ENCODE measurements around the gene RHOA. TPM values are rescaled to one million over a fixed set of nuclear protein-coding genes. Genes with fewer than 3 reads are reported as not detected.

The RHOA gene
- polyA plus RNA-seq, result 1,000 to 10,000 TPM in 1 of 3 donors, 100 to 1,000 TPM in 2; 863 to 1,056 (median 891) TPM

- H3K27ac Mint-ChIP-seq, result peak within 1 kb of the TSS; percentile 92 to 97 (median 95)
- H3K4me1 Mint-ChIP-seq, result peaks cover 80 to 82% of the 10 kb centered on the region in 2 donors
- DNase-seq, result peak; percentile 99 to 100 (median 99)
- peaks cover 3 to 8% (median 6%) of the 10 kb centered on the region in 3 donors for H3K27me3 Mint-ChIP-seq (ENCODE audit: low read depth in 3 of 3)
- H3K4me3 Mint-ChIP-seq, result peak within 1 kb of the TSS; percentile 92 to 96 (median 94)
- H3K36me3 Mint-ChIP-seq, result peaks cover 5 to 13% (median 10%) of the 10 kb centered on the region in 3 donors
- H3K9me3 Mint-ChIP-seq, result no peaks in the 10 kb centered on the region
Observed at GRCh38 chr3:49411968-49412631, at the start of gene RHOA, which contains the start of gene TCTA. Gene RHOA, minus strand, starts transcription at chr3:49411976. Its CDS starts 36,387 bp downstream, at chr3:49375589. Gene TCTA, plus strand, starts transcription at chr3:49412423. Its CDS starts 4 bp downstream, at chr3:49412427.

- H3K36me3 Mint-ChIP-seq, result no peaks in the 10 kb centered on the region
- no peaks in the 10 kb centered on the region for H3K4me1 Mint-ChIP-seq
- H3K27me3 Mint-ChIP-seq (ENCODE audit: low read depth in 3 of 3), result peaks cover 0 to 2% (median 0%) of the 10 kb centered on the region in 3 donors
- H3K27ac Mint-ChIP-seq, result no peak overlapping the region
- no peak overlapping the region for H3K4me3 Mint-ChIP-seq
- no peaks in the 10 kb centered on the region for H3K9me3 Mint-ChIP-seq
- no peak for DNase-seq
Observed at GRCh38 chr3:49460956-49461355, 49.2 kb upstream of the RHOA start.

GRCh38 chr3:49460188-49460890, 48.6 kb upstream of the RHOA start:
- Mint-ChIP-seq H3K36me3 (no peaks in the 10 kb centered on the region), H3K27me3 (ENCODE audit: low read depth in 3 of 3) (peaks cover 0 to 2% (median 0%) of the 10 kb centered on the region in 3 donors), H3K27ac (no peak overlapping the region), H3K4me1 (no peaks in the 10 kb centered on the region), H3K4me3 (no peak overlapping the region), H3K9me3 (no peaks in the 10 kb centered on the region)
- DNase-seq, result no peak

- H3K4me1 Mint-ChIP-seq, result no peaks in the 10 kb centered on the region
- no peak overlapping the region for H3K27ac Mint-ChIP-seq
- H3K27me3 Mint-ChIP-seq (ENCODE audit: low read depth in 3 of 3), result peaks cover 0 to 3% (median 2%) of the 10 kb centered on the region in 3 donors
- H3K9me3 Mint-ChIP-seq, result no peaks in the 10 kb centered on the region
- H3K36me3 Mint-ChIP-seq, result no peaks in the 10 kb centered on the region
- DNase-seq, result no peak
- no peak overlapping the region for H3K4me3 Mint-ChIP-seq
Observed at GRCh38 chr3:49456466-49456865, 44.7 kb upstream of the RHOA start.

- Mint-ChIP-seq H3K9me3 (no peaks in the 10 kb centered on the region), H3K4me1 (no peaks in the 10 kb centered on the region), H3K27ac (peak overlapping the region in 2 of 6 donors; percentile 30 to 39), H3K27me3 (ENCODE audit: low read depth in 3 of 3) (peaks cover 0 to 3% (median 2%) of the 10 kb centered on the region in 3 donors), H3K4me3 (no peak overlapping the region), H3K36me3 (no peaks in the 10 kb centered on the region)
- no peak for DNase-seq
Observed at GRCh38 chr3:49454898-49455681, 43.3 kb upstream of the RHOA start.

- no peaks in the 10 kb centered on the region for H3K4me1 Mint-ChIP-seq
- H3K9me3 Mint-ChIP-seq, result no peaks in the 10 kb centered on the region
- H3K36me3 Mint-ChIP-seq, result no peaks in the 10 kb centered on the region
- H3K27ac Mint-ChIP-seq, result no peak overlapping the region
- peaks cover 0 to 3% (median 2%) of the 10 kb centered on the region in 3 donors for H3K27me3 Mint-ChIP-seq (ENCODE audit: low read depth in 3 of 3)
- H3K4me3 Mint-ChIP-seq, result no peak overlapping the region
- DNase-seq, result no peak
Observed at GRCh38 chr3:49454458-49454857, 42.7 kb upstream of the RHOA start.

- Mint-ChIP-seq H3K27ac (no peak overlapping the region), H3K36me3 (no peaks in the 10 kb centered on the region), H3K4me3 (no peak overlapping the region), H3K4me1 (peaks cover 4 to 6% of the 10 kb centered on the region in 2 donors), H3K9me3 (no peaks in the 10 kb centered on the region), H3K27me3 (ENCODE audit: low read depth in 3 of 3) (peaks cover 0 to 3% (median 0%) of the 10 kb centered on the region in 3 donors)
- no peak for DNase-seq
Observed at GRCh38 chr3:49453621-49454020, 41.8 kb upstream of the RHOA start.

DNA sequence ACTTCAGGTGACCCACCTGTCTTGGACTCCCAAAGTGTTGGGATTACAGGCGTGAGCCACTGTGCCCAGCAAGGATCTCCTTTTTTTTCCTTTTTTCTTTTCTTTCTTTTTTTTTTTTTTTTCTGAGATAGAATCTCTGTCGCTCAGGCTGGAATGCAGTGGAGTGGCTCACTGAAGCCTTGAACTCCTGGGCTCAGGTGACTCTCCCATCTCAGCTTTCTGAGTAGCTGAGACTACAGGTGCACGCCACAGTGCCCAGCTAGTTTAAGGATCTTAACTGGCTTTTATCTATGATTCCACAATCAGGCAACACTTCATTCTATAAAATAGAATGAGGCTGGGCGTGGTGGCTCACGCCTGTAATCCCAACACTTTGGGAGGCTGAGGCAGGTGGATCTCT, 33.6 kb upstream of the RHOA start:
- Mint-ChIP-seq H3K4me1 (peaks cover 15 to 16% of the 10 kb centered on the region in 2 donors), H3K27ac (peak overlapping the region in 3 of 6 donors; percentile 45 to 62 (median 56)), H3K27me3 (ENCODE audit: low read depth in 3 of 3) (peaks cover 0 to 2% (median 1%) of the 10 kb centered on the region in 3 donors), H3K4me3 (no peak overlapping the region), H3K36me3 (no peaks in the 10 kb centered on the region), H3K9me3 (no peaks in the 10 kb centered on the region)
- DNase-seq, result no peak

DNA sequence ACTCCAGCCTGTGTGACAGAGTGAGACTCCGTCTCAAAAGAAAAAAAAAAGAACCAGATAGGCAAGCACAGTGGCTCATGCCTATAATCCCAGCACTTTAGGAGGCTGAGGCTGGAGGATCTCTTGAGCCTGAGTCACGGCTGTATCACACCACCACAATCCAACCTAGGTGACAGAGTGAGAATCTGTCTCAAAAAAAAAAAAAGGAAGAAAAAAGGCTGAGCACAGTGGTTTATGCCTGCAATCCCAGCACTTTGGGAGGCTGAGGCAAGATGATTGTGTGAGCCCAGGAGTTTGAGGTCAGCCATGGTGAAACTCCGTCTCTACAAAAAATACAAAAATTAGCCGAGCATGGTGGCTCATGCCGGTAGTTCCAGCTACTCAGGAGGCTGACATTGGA, 23.0 kb upstream of the RHOA start:
- Mint-ChIP-seq H3K4me3 (no peak overlapping the region), H3K27ac (no peak overlapping the region), H3K4me1 (peaks cover 3 to 9% of the 10 kb centered on the region in 2 donors), H3K9me3 (no peaks in the 10 kb centered on the region), H3K27me3 (ENCODE audit: low read depth in 3 of 3) (peaks cover 0 to under 1% (median 0%) of the 10 kb centered on the region in 3 donors), H3K36me3 (no peaks in the 10 kb centered on the region)
- DNase-seq, result no peak

DNA sequence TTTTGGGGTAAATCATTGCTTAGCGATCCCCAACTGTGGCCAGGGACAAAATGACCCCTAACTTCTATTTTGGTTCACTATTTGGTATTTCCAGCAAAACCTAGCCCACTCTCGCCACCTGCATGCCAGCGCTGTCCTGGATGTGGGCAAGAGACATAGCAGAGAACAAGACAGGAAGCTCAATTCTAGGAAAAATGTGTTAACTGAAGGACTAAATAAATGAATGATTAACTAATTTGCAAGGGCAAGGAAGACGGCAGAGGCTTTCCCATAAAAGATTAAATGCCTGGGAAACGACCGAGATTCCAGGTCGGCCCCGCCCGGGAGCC, 16.9 kb upstream of the RHOA start:
- Mint-ChIP-seq H3K36me3 (peaks cover 0 to 5% (median 4%) of the 10 kb centered on the region in 3 donors), H3K9me3 (no peaks in the 10 kb centered on the region), H3K4me3 (peak overlapping the region; percentile 95 to 98 (median 97)), H3K4me1 (peaks cover 23 to 32% of the 10 kb centered on the region in 2 donors), H3K27ac (peak overlapping the region; percentile 91 to 96 (median 94)), H3K27me3 (ENCODE audit: low read depth in 3 of 3) (peaks cover 0 to 9% (median 4%) of the 10 kb centered on the region in 3 donors)
- no peak for DNase-seq

GRCh38 chr3:49427586-49427985, 15.8 kb upstream of the RHOA start:
- peaks cover 0 to 5% (median 4%) of the 10 kb centered on the region in 3 donors for H3K36me3 Mint-ChIP-seq
- peak overlapping the region in 1 of 6 donors; percentile 72 for H3K27ac Mint-ChIP-seq
- H3K27me3 Mint-ChIP-seq (ENCODE audit: low read depth in 3 of 3), result peaks cover 0 to 9% (median 4%) of the 10 kb centered on the region in 3 donors
- peaks cover 31 to 40% of the 10 kb centered on the region in 2 donors for H3K4me1 Mint-ChIP-seq
- H3K9me3 Mint-ChIP-seq, result no peaks in the 10 kb centered on the region
- no peak for DNase-seq
- H3K4me3 Mint-ChIP-seq, result peak overlapping the region; percentile 68 to 98 (median 77)

GRCh38 chr3:49424816-49425215, 13.0 kb upstream of the RHOA start:
- H3K4me3 Mint-ChIP-seq, result peak overlapping the region in 1 of 5 donors; percentile 10
- H3K27ac Mint-ChIP-seq, result peak overlapping the region in 3 of 6 donors; percentile 14 to 54 (median 48)
- H3K9me3 Mint-ChIP-seq, result no peaks in the 10 kb centered on the region
- H3K36me3 Mint-ChIP-seq, result peaks cover 0 to 10% (median 5%) of the 10 kb centered on the region in 3 donors
- no peak for DNase-seq
- H3K4me1 Mint-ChIP-seq, result peaks cover 51 to 53% of the 10 kb centered on the region in 2 donors
- peaks cover 0 to 10% (median 4%) of the 10 kb centered on the region in 3 donors for H3K27me3 Mint-ChIP-seq (ENCODE audit: low read depth in 3 of 3)

GRCh38 chr3:49422379-49423248, 10.8 kb upstream of the RHOA start, which contains the start of gene AMT:
Gene AMT, minus strand, starts transcription at chr3:49422473. Its CDS starts 23 bp downstream, at chr3:49422450.
- H3K27ac Mint-ChIP-seq, result peak within 1 kb of the TSS in 5 of 6 donors; percentile 31 to 64 (median 51)
- peaks cover 56 to 59% of the 10 kb centered on the region in 2 donors for H3K4me1 Mint-ChIP-seq
- no peaks in the 10 kb centered on the region for H3K9me3 Mint-ChIP-seq
- peak within 1 kb of the TSS; percentile 59 to 74 (median 70) for H3K4me3 Mint-ChIP-seq
- H3K27me3 Mint-ChIP-seq (ENCODE audit: low read depth in 3 of 3), result peaks cover 0 to 2% (median 0%) of the 10 kb centered on the region in 3 donors
- peaks cover 0 to 14% (median 7%) of the 10 kb centered on the region in 3 donors for H3K36me3 Mint-ChIP-seq
- no peak for DNase-seq
